Right lung (tissue), 5 donors: ENCODE data around the gene IFIT2. TPM values are rescaled to one million over a fixed set of nuclear protein-coding genes. Genes with fewer than 3 reads are reported as not detected.
"Not testable (repeated sequence)": the region's sequence is repeated elsewhere in the genome, so short reads cannot be mapped to it uniquely, and the experiment has no call there.

Experiments
- DNase-seq, 2 donors: peaks; one replicate each; pipeline ENCODE4 v3.0.0-alpha.2; 2013
- polyA plus RNA-seq, 5 donors: library from polyadenylated mRNA; unstranded; fragments of 120-200 nt; gene quantifications; one replicate each; pipeline versions ENCODE4 v1.2.1 to v1.2.3, GENCODE V29; 2013; ENCODE audit warnings: inconsistent platforms in 1 of 5, low replicate concordance in 1 of 5; ENCODE audit not compliant: insufficient read length in 5 of 5, insufficient read depth in 1 of 5

Gene IFIT2
- polyA plus RNA-seq, 5 donors: 8.3 to 15.4 (median 14.0) TPM

DNA sequence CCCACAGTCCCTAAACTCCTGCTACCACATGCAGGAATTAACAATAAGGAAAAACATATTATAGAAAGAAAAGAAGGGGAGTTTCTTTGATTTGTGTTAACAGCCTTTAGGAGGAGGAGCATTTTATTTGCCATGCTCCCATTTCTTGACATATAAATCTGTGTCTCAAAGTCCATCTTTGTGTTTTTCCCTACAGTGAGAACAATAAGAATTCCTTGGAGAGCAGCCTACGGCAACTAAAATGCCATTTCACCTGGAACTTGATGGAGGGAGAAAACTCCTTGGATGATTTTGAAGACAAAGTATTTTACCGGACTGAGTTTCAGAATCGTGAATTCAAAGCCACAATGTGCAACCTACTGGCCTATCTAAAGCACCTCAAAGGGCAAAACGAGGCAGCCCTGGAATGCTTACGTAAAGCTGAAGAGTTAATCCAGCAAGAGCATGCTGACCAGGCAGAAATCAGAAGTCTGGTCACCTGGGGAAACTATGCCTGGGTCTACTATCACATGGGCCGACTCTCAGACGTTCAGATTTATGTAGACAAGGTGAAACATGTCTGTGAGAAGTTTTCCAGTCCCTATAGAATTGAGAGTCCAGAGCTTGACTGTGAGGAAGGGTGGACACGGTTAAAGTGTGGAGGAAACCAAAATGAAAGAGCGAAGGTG lies 4.1 kb downstream of the IFIT2 start:
- DNase-seq: no peak

DNA sequence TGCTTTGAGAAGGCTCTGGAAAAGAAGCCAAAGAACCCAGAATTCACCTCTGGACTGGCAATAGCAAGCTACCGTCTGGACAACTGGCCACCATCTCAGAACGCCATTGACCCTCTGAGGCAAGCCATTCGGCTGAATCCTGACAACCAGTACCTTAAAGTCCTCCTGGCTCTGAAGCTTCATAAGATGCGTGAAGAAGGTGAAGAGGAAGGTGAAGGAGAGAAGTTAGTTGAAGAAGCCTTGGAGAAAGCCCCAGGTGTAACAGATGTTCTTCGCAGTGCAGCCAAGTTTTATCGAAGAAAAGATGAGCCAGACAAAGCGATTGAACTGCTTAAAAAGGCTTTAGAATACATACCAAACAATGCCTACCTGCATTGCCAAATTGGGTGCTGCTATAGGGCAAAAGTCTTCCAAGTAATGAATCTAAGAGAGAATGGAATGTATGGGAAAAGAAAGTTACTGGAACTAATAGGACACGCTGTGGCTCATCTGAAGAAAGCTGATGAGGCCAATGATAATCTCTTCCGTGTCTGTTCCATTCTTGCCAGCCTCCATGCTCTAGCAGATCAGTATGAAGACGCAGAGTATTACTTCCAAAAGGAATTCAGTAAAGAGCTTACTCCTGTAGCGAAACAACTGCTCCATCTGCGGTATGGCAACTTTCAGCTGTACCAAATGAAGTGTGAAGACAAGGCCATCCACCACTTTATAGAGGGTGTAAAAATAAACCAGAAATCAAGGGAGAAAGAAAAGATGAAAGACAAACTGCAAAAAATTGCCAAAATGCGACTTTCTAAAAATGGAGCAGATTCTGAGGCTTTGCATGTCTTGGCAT lies 4.8 kb downstream of the IFIT2 start:
- no peak for DNase-seq

DNA sequence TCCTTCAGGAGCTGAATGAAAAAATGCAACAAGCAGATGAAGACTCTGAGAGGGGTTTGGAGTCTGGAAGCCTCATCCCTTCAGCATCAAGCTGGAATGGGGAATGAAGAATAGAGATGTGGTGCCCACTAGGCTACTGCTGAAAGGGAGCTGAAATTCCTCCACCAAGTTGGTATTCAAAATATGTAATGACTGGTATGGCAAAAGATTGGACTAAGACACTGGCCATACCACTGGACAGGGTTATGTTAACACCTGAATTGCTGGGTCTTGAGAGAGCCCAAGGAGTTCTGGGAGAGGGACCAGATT lies 5.4 kb downstream of the IFIT2 start:
- DNase-seq: no peak

DNA sequence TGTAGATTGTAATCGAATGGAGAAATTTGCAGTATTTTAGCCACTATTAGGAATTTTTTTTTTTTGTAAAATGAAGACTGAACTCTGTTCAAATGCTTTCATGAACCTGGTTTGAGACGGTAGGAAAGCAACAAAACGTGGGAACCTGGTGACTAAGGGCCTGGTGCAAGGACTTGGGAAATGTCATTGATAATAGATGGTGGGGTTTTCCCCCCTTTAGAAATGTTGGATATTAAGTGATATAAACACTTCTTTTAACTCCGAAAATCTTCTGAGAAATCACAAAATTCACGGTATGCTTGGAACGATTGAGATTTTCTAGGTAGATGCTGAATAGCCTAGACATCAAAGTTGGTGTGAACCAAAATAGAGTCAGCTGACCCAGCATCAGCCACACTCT lies 6.4 kb downstream of the IFIT2 start:
- DNase-seq: no peak

DNA sequence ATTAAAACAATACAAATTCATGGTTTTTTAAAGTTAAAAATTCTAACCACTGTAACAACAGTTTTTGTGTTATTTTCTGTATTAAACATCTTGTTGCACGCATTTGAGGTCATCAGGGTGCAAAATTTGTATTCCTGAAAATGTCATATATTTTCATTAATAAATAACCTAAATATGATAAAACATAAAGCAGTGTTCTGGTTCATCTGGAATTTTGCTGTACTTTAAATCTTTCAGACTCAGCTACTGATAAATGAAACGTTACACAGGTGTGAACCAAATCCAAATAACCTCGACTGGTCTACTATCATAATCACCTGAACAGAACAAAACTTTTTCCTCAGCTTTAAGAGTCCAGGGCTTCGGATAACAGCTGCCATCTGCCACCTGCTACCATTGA lies 6.9 kb downstream of the IFIT2 start:
- DNase-seq: no peak

DNA sequence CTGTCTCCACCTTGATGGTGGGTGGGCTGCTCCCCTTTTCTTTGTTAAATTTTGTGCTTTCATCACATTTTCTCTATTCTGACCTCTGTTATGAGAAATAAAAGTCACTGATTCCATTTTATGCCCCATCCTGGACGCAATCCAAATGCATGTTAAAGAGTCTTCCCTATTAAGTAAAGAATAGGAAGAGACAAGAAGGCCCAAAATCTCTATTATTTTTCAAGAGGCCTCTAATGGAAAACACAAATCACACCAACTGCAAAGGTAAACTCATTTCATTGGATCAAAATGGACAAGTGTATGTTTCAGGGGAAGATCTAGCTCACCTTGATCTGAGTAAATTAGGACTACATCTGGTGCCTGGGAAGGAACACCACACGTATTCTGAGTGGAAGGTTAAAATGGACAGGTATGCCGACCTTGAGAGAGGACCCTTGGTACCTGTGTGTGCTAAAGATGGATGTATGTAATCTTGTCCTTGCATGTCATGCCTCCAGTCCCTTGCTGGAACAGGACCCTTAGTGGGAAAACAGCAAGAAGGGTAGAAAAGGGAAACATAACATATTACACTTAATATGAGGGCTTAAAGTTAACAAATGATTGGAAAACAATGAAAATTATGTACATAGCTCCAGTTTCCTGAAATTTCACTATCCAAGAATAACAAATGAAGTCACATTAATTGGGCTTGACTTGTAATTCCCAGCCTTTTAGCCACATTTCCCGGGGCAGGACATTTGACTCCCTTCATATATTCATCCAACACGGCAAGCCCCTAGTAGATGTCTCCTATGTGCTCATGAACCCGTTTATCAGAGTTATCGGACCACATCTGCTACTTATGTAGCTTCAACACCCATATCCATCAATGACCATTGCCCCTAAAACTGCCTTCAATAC lies 7.6 kb downstream of the IFIT2 start:
- DNase-seq: no peak

DNA sequence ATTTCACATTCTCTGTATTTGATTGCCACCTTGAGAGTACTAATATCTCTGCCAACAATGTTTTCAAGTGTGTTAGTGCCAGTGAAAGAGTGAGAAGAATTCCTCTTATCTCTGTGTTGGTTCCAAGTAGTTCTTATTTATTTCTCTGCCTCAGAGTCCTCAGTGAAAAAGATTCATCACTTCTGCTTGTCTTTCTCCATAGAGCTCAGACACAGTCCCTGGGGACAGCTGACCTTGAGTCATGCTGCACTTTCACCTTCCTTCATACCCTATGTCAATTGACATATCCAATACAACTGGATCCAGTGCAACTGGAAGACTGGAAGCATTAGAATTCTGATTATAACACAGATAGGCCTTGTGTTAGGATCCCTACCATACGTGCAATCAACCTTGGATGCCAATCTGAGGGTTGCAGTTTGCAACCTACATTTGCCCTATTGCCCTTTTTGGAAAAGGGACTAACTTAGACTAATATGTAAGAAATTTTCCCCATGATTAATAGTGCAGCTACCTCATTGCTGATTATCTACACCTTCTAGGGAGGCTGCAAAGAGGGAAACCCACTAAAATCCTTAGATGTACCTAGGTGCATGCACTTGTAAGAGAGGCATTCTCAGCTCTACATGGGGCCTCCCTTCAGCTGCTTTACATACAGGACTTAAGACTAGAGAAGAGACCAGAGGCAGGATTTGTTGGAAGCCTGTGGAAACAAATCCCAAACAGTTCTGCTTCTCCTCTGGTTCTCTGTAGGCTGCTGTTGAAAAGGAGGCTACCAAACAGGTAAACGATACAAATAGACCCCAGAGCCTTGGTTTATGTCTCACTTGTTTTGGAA lies 8.4 kb downstream of the IFIT2 start:
- DNase-seq: no peak

DNA sequence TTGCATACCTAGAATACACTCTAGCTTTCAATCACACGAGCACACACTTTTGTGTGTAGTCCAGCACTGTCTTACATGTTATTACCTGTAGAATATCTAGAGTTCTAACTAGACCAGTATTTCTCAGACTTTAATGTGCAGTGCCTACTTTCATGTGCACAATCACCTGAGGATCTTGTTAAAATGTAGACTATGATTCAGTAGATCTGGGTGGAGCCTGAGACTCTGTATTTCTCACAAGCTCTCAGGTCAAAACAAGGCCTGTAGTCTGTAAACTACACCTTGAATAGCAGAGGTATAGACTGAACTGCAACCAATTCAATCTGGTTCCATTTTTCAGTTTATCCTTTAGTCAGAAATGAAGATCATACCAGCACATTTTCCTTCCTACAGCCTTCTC lies 11.1 kb downstream of the IFIT2 start:
- no peak for DNase-seq

DNA sequence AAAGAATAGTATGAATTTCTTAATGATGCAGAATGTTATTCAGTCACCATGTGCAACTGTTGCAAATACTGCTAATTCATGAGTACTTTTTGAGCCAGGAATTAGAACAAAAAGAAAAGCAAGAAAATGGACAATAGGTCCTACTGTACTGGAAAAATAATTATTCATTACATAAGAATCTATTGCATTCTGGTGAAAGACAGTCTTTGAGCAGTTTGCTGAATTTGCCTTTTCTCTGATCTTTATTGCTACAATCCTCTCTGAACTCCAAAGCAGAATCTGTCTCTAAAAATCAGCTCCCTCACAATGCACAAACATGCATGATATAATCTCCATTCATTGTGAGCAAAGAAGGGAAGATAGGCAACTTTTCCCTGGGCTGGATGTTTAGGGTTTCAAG lies 12.8 kb downstream of the IFIT2 start:
- no peak for DNase-seq

DNA sequence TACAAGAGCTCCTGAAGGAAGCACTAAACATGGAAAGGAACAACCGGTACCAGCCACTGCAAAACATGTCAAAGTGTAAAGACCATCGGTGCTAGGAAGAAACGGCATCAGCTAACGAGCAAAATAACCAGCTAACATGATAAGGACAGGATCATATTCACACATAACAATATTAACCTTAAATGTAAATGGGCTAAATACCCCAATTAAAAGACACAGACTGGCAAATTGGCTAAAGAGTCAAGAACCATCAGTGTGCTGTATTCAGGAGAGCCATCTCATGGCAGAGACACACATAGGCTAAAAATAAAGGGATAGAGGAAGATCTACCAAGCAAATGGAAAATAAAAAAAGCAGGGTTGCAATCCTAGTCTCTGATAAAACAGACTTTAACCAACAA lies 16.2 kb downstream of the IFIT2 start:
- DNase-seq: not testable (repeated sequence)

DNA sequence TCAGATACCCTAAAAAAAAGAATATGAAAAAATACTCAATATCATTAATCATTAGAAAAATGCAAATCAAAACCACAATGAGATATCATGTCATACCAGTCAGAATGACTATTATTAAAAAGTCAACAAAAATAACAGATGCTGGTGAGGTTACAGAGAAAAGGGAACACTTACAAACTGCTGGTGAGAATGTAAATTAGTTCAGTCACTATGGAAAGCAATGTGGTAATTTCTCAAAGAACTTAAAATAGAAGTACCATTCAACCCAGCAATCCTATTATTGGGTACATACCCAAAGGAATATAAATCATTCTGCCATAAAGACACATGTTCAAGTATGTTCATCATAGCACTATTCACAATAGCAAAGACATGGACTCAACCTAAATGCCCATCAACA lies 23.2 kb downstream of the IFIT2 start:
- not testable (repeated sequence) for DNase-seq

DNA sequence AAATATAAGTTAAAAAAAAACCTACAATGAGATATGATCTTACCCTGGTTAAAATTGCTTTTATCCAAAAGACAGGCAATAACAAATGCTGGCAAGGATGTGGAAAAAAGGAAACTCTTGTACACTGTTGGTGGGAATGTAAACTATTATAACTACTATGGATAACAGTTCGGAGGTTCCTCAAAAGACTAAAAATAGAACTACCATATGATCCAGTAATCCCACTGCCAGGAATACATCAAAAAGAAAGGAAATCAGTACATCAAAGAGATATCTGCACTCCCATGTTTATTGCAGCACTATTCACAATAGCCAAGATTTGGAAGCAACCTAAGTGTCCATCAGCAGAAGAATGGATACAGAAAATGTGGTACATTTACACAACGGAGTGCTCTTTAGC lies 24.0 kb downstream of the IFIT2 start:
- DNase-seq: not testable (repeated sequence)

DNA sequence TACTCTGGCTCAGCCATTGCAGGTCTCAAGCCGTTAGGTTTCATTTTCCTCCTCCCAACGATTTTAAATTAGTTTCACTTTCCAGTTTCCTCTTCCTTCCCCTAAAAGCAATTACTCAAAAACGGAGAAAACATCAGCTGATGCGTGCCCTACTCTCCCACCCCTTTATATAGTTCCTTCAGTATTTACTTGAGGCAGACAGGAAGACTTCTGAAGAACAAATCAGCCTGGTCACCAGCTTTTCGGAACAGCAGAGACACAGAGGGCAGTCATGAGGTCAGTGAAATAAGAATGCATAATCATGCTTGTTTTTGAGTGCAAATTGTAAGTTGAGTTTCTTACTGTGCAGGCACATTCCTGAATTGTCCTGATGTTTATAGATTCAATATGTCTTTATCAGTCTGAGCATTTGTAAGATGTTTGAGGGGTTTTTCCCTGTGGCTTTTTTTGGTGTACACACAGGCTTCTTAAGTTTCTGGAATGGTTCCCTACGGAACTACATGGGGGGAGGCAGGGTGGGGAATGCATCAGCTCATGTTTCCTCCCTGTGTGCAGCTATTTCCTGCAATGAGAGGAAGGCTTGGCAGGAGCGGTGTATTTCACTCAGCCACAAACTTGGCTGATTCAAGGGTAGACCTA lies 26.1 kb downstream of the IFIT2 start, which contains the start of gene IFIT3:
Gene IFIT3 (plus strand): TSS at position 195 of the 639 bp plus-strand sequence. CDS start 77 bp downstream, at position 272.
- peak; percentile 87 to 90 for DNase-seq

DNA sequence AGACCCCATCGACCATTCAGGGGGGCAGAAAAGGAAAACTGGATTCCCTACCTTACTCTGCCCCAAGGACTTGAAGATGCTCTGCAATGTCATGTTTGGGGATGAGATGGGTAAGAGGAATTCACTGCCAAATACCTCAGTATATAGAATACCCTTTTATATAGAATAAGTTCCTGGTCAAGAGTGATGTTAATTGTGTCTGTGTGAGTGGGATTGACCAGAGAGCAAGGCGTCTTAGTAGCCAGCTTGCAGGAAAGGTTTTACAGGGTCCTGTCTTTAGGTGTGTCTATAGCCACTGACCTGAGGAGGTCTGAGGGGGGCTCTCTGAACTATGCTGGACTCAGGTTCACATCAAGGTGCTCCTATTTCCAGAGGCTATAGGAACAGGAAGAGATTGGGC lies 27.3 kb downstream of the IFIT2 start:
- no peak for DNase-seq

DNA sequence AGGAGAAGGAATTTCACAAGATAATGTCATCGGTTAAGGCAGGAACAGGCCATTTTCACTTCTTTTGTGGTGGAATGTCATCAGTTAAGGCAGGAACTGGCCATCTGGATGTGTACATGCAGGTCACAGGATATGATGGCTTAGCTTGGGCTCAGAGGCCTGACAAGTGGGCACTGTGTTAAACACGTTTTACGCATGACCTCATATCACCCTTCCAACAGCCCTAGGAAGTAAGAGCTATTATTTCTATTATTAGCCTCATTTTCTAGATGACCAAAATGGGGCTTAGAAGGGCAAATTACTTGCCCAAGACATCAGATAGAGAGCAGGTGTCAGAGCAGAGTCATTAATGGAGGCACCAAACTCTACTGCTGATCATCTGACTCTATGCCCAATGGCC lies 28.2 kb downstream of the IFIT2 start:
- DNase-seq: not testable (repeated sequence)

DNA sequence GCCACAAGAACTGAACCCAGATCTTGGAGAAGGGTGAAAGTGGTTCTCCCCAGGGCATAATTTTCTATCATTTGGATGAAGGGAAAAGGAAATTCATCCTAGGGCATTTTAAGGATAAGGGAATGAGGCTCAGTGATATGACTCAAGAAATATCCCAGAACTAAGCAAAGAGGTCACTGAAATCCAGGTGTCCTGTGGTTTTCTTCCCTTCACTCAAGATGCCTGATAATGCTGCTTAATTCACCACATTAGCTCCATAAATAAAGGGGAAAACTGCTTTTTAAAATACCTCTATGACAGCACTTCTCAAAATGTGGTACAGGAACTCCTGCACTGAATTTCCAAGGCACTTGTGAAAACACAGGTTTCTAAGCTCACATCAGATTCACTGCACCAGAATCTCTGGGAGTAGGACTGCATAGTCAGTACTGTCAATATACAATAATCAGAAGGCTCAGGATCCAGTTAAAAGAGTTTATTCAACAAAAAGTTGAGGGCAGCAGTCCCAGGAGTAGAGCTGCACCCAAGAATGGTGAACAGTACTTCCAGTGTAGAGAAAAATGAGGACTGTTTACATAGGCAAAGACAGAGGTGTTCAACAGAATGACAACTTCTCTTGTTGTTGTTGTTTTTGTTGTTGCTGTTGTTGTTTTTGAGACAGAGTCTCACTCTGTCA lies 28.8 kb downstream of the IFIT2 start:
- no peak for DNase-seq

DNA sequence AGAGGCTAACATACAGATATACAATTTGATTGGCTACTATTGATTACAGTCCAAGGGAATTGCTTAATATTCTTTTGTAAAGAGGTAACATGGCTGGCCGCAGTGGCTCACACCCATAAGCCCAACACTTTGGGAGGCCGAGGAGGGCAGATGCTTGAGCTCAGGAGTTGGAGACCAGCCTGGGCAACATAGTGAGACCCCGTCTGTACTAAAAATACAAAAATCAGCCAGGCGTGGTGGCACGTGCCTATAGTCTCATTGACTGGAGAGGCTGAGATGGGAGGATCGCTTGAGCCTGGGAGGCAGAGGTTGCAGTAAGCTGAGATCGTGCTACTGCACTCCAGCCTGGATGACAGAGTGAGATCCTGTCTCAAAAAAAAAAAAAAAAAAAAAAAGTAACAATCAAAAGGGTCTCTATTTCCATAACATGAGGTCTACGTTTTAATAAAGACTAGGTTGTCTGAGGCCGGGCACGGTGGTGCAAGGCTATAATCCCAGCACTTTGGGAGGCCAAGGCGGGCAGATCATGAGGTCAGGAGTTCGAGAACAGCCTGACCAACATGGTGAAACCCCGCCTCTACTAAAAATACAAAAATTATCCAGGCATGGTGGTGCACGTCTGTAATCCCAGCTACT lies 29.8 kb downstream of the IFIT2 start:
- not testable (repeated sequence) for DNase-seq

DNA sequence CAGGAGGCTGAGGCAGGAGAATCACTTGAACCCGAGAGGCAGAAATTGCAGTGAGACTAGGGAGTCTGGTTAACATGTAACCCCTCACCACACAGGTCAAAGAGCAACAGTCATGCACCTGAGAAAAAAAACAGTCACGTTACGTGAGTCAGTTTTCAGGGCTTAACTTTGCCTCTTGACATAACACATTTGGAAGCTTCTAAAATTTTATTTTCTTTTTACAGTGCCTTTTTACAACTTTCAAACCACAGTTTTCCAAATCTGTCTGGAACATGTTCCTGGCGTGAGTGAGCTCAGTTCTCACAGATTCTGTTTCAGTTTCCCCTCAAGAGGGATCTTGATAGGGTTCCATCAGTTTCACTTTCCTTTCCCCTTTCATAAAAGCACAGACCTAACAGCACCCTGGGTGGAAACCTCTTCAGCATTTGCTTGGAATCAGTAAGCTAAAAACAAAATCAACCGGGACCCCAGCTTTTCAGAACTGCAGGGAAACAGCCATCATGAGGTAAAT lies 30.3 kb downstream of the IFIT2 start:
- peak in 1 of 2 donors; percentile 66 for DNase-seq

DNA sequence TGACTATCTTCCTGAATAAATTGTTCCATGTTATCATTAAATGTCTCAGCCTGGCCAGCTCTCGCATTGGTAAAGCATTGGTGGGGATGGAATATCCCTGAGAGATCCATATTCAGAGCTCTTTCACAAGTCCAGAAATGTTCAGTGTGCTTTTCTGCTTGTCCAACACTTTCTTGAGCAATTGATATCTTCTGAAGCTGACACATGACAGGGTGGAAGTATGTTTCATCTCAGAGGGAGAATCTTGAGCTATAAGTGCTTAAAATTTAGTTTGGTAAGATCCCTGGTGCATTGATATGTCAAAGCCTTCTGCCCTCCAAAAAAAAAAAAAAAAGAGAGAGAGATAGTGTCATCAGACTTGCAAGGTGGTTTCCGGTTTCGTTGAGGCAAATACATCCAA lies 33.4 kb downstream of the IFIT2 start:
- DNase-seq: no peak

DNA sequence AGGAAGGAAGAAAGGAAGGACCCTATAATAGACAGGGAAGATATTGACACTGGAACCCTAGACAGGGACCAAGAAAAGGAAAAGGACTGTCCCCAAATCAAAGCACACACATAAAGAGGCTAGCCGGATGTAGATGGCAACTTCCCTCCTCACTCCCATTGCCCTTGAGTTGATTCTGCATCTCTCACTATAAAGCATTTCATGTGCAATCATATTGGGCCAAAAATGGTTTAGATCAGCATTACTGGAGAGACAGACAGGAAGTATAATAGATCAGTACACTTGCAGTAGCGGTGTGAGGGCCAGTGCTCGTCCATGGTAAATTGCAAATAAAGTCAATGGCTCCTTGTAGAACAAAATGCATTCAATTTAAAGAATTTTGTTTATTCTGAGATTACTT lies 34.4 kb downstream of the IFIT2 start:
- no peak for DNase-seq
